Breast epithelium (tissue), 3 donors: Measurements from ENCODE around the gene SLC35F1.

Source experiments
- POLR2A ChIP-seq: fragments of 450-650 bp; IDR thresholded peaks from one replicate; pipeline ENCODE4 v1.6.1; 2016; ENCODE audit warnings: antibody characterized with exemption, mild to moderate bottlenecking, moderate library complexity
- POLR2AphosphoS5 ChIP-seq, 3 donors: sonication (generic); formaldehyde crosslinking; IDR thresholded peaks; one replicate each; pipeline ENCODE4 v1.6.1; 2017; ENCODE audit warnings: antibody characterized with exemption in 3 of 3
- TF ChIP-seq, protein P1 (sequence below), 3 donors: fragments of 450-650 bp; IDR thresholded peaks; one replicate each; pipeline ENCODE4 v1.5.1; 2016 to 2017; ENCODE audit warnings: antibody characterized with exemption in 3 of 3, mild to moderate bottlenecking in 3 of 3, moderate library complexity in 3 of 3

DNA sequence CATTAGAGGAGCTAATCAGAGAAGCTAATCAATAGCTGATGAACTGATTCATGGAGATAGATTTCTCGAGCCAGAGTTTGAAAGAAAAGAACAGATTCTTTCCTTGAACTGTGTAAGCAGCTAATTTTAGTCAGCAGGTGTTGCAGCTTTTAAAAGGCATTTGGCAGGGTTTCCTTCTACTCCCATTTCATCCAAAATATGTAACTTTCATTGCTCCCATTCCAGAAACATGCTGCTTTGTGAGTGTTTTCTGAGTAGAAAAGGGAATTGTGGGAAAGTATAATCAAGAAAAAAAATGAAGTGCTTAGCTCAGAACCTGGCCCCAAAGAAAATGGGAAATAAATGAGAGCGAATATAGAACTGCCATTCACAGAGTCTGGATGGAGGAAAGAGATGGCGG is 20.8 kb downstream of the SLC35F1 start:
- TF ChIP-seq, protein P1, sequence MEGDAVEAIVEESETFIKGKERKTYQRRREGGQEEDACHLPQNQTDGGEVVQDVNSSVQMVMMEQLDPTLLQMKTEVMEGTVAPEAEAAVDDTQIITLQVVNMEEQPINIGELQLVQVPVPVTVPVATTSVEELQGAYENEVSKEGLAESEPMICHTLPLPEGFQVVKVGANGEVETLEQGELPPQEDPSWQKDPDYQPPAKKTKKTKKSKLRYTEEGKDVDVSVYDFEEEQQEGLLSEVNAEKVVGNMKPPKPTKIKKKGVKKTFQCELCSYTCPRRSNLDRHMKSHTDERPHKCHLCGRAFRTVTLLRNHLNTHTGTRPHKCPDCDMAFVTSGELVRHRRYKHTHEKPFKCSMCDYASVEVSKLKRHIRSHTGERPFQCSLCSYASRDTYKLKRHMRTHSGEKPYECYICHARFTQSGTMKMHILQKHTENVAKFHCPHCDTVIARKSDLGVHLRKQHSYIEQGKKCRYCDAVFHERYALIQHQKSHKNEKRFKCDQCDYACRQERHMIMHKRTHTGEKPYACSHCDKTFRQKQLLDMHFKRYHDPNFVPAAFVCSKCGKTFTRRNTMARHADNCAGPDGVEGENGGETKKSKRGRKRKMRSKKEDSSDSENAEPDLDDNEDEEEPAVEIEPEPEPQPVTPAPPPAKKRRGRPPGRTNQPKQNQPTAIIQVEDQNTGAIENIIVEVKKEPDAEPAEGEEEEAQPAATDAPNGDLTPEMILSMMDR (IDR thresholded peaks at IDR 0.05): no peak
- TF ChIP-seq POLR2A (no peak), POLR2AphosphoS5 (IDR thresholded peaks at IDR 0.05) (no peak)
